NCI-H510A treated with DMSO at 0.1 percent for 48 hours (cell line): ENCODE data around the gene KLF14.
"Not testable (repeated sequence)": the region's sequence is repeated elsewhere in the genome, so short reads cannot be mapped to it uniquely, and the experiment has no call there.

Source experiments
- DNase-seq: peaks from one replicate; lab custom pipeline; 2025; lab: John Stamatoyannopoulos, UW

The KLF14 gene

GRCh38 chr7:130719541-130719940, 14.5 kb downstream of the KLF14 start:
- no peak for DNase-seq

- DNase-seq, result no peak
Measured at GRCh38 chr7:130712416-130712815, 21.6 kb downstream of the KLF14 start.

- DNase-seq, result no peak
Measured at GRCh38 chr7:130708766-130709165, 25.2 kb downstream of the KLF14 start.

GRCh38 chr7:130708001-130708400, 26.0 kb downstream of the KLF14 start:
- no peak for DNase-seq

GRCh38 chr7:130703851-130704250, 30.2 kb downstream of the KLF14 start:
- no peak for DNase-seq

- no peak for DNase-seq
Measured at GRCh38 chr7:130701650-130702049, 32.4 kb downstream of the KLF14 start.

- DNase-seq, result no peak
Measured at GRCh38 chr7:130700760-130701159, 33.2 kb downstream of the KLF14 start.

GRCh38 chr7:130699686-130700085, 34.3 kb downstream of the KLF14 start:
- no peak for DNase-seq

GRCh38 chr7:130697820-130698219, 36.2 kb downstream of the KLF14 start:
- DNase-seq, result no peak

GRCh38 chr7:130695840-130696239, 38.2 kb downstream of the KLF14 start:
- no peak for DNase-seq

- not testable (repeated sequence) for DNase-seq
Measured at GRCh38 chr7:130692396-130692795, 41.6 kb downstream of the KLF14 start.

- DNase-seq, result no peak
Measured at GRCh38 chr7:130689683-130690082, 44.3 kb downstream of the KLF14 start.

- no peak for DNase-seq
Measured at GRCh38 chr7:130683026-130683425, 51.0 kb downstream of the KLF14 start.
